GM13976 (cell line): ENCODE measurements around the gene DPP6.

Source experiments
- DNase-seq: peaks from one replicate; pipeline ENCODE4 v3.0.0; 2012; ENCODE audit warnings: low spot score
- CTCF ChIP-seq: IDR thresholded peaks from 2 replicates; pipeline ENCODE4 v1.5.1; 2012; ENCODE audit warnings: borderline replicate concordance, mild to moderate bottlenecking; ENCODE audit not compliant: insufficient read depth; ENCODE audit errors: extremely low read depth, missing control alignments, control extremely low read depth
- in situ Hi-C: fragments of 300-500 bp; cut with MboI; formaldehyde crosslinking; loops from one replicate; pipeline ENCODE4 v1.12.0; 2022; ENCODE audit warnings: low sequenced_read_pairs, mixed read lengths, inconsistent platforms; ENCODE audit not compliant: unreplicated experiment

DPP6 gene

GRCh38 chr7:154910977-154911376 lies 858.8 kb downstream of the DPP6 start:
- in situ Hi-C loops = loop anchor here (25.0 kb wide), 1 partner anchor 626 kb away; the partner anchor contains the start of gene CNPY1
- no peak for TF ChIP-seq CTCF
- no peak for DNase-seq

GRCh38 chr7:154911411-154911810 lies 859.2 kb downstream of the DPP6 start:
- no peak for TF ChIP-seq CTCF
- in situ Hi-C loops = loop anchor here (25.0 kb wide), 1 partner anchor 626 kb away; the partner anchor contains the start of gene CNPY1
- no peak for DNase-seq

- DNase-seq = no peak
- no peak for TF ChIP-seq CTCF
- in situ Hi-C loops = loop anchor here (25.0 kb wide), 1 partner anchor 625 kb away; the partner anchor contains the start of gene CNPY1
Measured at GRCh38 chr7:154911862-154912455, 859.8 kb downstream of the DPP6 start.

GRCh38 chr7:154912871-154913637 lies 860.9 kb downstream of the DPP6 start:
- no peak for TF ChIP-seq CTCF
- DNase-seq = no peak
- in situ Hi-C loops = loop anchor here (25.0 kb wide), 1 partner anchor 624 kb away; the partner anchor contains the start of gene CNPY1

- peak; percentile 89 for DNase-seq
- in situ Hi-C loops = loop anchor here (25.0 kb wide), 1 partner anchor 624 kb away; the partner anchor contains the start of gene CNPY1
- TF ChIP-seq CTCF = peak; percentile 85
Measured at GRCh38 chr7:154913638-154914307, 861.6 kb downstream of the DPP6 start.

- DNase-seq = no peak
- no peak for TF ChIP-seq CTCF
- in situ Hi-C loops = loop anchor here (25.0 kb wide), 1 partner anchor 623 kb away; the partner anchor contains the start of gene CNPY1
Measured at GRCh38 chr7:154914308-154914995, 862.3 kb downstream of the DPP6 start.
